Fibroblast of lung (primary cell): ENCODE measurements around the gene TECPR2. TPM values are rescaled to one million over a fixed set of nuclear protein-coding genes. Genes with fewer than 3 reads are reported as not detected.

Experiments used
- DNase-seq, 2 donors: peaks; one replicate each; pipeline versions ENCODE4 v3.0.0 to v3.0.0-alpha.2; 2010; ENCODE audit warnings: low read depth in 2 of 2
- H2AFZ ChIP-seq: 2 replicates; pipeline ENCODE4 v1.5.1; 2012; ENCODE audit warnings: low read length, control low read depth, inconsistent platforms
- H3K27ac ChIP-seq: 2 replicates; pipeline ENCODE4 v1.5.1; 2011; ENCODE audit warnings: low read length, control low read depth; ENCODE audit not compliant: insufficient read depth
- H3K27me3 ChIP-seq: 2 replicates; pipeline ENCODE4 v1.5.1; 2011; ENCODE audit warnings: mild to moderate bottlenecking, low read length; ENCODE audit not compliant: control insufficient read depth, insufficient read depth
- H3K36me3 ChIP-seq: 2 replicates; pipeline ENCODE4 v1.5.1; 2011; ENCODE audit warnings: low read length; ENCODE audit not compliant: control insufficient read depth, insufficient read depth
- H3K4me1 ChIP-seq: 2 replicates; pipeline ENCODE4 v1.5.1; 2011; ENCODE audit warnings: low read length; ENCODE audit not compliant: control insufficient read depth, insufficient read depth; ENCODE audit errors: extremely low read depth
- H3K4me2 ChIP-seq: 2 replicates; pipeline ENCODE4 v1.5.1; 2011; ENCODE audit warnings: low read length, control low read depth; ENCODE audit not compliant: insufficient read depth; ENCODE audit errors: extremely low read depth
- H3K4me3 ChIP-seq, 4 experiments: fragments of 200-600 bp in 1 of 4; sonication (generic) in 1 of 4; replicated peaks in 1 of 4; 2 replicates each; pipeline ENCODE4 v1.5.1; 2011 to 2016; ENCODE audit warnings: low read length in 4 of 4, low read depth in 3 of 4, mild to moderate bottlenecking in 3 of 4, control low read depth in 2 of 4, inconsistent platforms in 1 of 4, mixed read lengths in 1 of 4; ENCODE audit not compliant: insufficient read depth in 1 of 4; ENCODE audit errors: control extremely low read depth in 1 of 4
- H3K79me2 ChIP-seq: 2 replicates; pipeline ENCODE4 v1.5.1; 2012; ENCODE audit warnings: mild to moderate bottlenecking, low read length, inconsistent platforms; ENCODE audit not compliant: control insufficient read depth, insufficient read depth
- H3K9ac ChIP-seq: 2 replicates; pipeline ENCODE4 v1.5.1; 2011; ENCODE audit warnings: mild to moderate bottlenecking, low read length, control low read depth; ENCODE audit not compliant: insufficient read depth
- H3K9me3 ChIP-seq: 2 replicates; pipeline ENCODE4 v1.5.1; 2012; ENCODE audit warnings: low read depth, low read length; ENCODE audit not compliant: control insufficient read depth, insufficient read depth
- H4K20me1 ChIP-seq: 2 replicates; pipeline ENCODE4 v1.5.1; 2011; ENCODE audit warnings: low read length; ENCODE audit not compliant: control insufficient read depth, insufficient read depth; ENCODE audit errors: extremely low read depth
- EZH2 ChIP-seq: IDR thresholded peaks from 2 replicates; pipeline ENCODE4 v1.5.1; 2012; ENCODE audit warnings: low read length, control low read depth, mild to moderate bottlenecking; ENCODE audit errors: missing control alignments
- polyA plus RNA-seq, 2 donors: library from polyadenylated mRNA; depleted of rRNA in 1 of 2; stranded (reverse) in 1 of 2; unstranded in 1 of 2; fragments of >200 nt; gene quantifications; 2 replicates each; pipeline ENCODE4 v1.2.1, GENCODE V29; 2011 to 2012; ENCODE audit warnings: missing spikeins in 1 of 2
- total RNA-seq: library from RNA; depleted of rRNA; stranded (reverse); fragments of >200 nt; gene quantifications from 2 replicates; pipeline ENCODE4 v1.2.1, GENCODE V29; 2014
- TF ChIP-seq, protein P1 (sequence below), 2 donors: IDR thresholded peaks in 1 of 2; conservative IDR thresholded peaks in 1 of 2; 1 replicate in 1 of 2; 2 replicates in 1 of 2; pipeline ENCODE4 v1.5.1; 2011 to 2012; ENCODE audit warnings: low read length in 2 of 2, control low read depth in 1 of 2, inconsistent platforms in 1 of 2, low read depth in 1 of 2, mild to moderate bottlenecking in 1 of 2

Gene TECPR2
- total and polyA plus RNA-seq, 2 donors (not counting 1 experiment from before 2014, with no cell fraction given), result 9.2 to 17.8 TPM

DNA sequence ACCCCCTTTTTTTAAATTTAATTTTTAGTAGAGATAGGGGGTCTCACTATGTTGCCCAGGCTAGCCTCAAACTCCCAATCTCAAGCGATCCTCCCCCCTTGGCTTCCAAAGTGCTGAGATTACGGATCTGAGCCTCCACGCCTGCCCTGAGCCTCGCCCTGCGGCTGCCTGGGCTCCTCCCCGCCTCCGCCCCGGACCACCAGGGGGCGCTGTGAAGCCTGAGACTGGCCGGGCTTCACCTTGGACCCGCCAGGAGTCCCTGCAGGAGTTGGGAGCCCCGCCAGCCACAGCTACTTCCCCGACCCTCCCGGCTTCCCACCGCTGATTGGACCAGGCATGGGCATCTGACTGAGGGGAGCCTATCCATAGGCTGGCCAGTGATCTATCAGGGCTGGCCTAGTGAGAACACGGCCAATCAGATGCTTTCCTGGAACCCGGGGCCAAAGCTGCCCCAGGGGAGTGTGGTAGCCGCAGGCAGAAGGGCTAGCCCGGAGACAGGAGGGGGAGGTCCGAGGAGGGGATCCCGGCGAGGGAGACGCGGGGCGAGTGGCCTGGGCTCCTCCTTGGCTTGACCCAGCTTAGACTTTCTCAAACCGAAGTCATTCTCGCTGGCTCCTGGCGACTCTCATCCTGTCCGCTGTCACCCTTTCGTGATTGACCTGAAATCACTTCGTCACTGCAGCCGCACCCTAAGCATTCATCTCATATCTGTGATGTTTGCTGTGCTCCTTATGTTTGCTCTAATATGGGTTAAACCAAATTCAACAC lies 161.9 kb downstream of the TECPR2 start:
- Histone ChIP-seq H3K9ac (peak overlapping the region; percentile 64), H3K27me3 (no peaks in the 10 kb centered on the region), H3K4me1 (peaks cover 10% of the 10 kb centered on the region), H2AFZ (peak overlapping the region; percentile 93), H3K79me2 (no peaks in the 10 kb centered on the region), H4K20me1 (no peaks in the 10 kb centered on the region), H3K27ac (peak overlapping the region; percentile 42), H3K4me2 (peak overlapping the region; percentile 99), H3K36me3 (no peaks in the 10 kb centered on the region), H3K4me3 (peak overlapping the region; percentile 57 to 83 (median 70)), H3K9me3 (no peaks in the 10 kb centered on the region)
- peak; percentile 98 for DNase-seq
- no peak for TF ChIP-seq EZH2
- TF ChIP-seq, protein P1, sequence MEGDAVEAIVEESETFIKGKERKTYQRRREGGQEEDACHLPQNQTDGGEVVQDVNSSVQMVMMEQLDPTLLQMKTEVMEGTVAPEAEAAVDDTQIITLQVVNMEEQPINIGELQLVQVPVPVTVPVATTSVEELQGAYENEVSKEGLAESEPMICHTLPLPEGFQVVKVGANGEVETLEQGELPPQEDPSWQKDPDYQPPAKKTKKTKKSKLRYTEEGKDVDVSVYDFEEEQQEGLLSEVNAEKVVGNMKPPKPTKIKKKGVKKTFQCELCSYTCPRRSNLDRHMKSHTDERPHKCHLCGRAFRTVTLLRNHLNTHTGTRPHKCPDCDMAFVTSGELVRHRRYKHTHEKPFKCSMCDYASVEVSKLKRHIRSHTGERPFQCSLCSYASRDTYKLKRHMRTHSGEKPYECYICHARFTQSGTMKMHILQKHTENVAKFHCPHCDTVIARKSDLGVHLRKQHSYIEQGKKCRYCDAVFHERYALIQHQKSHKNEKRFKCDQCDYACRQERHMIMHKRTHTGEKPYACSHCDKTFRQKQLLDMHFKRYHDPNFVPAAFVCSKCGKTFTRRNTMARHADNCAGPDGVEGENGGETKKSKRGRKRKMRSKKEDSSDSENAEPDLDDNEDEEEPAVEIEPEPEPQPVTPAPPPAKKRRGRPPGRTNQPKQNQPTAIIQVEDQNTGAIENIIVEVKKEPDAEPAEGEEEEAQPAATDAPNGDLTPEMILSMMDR (conservative IDR thresholded peaks at IDR 0.05 in 1 of 2, IDR thresholded peaks at IDR 0.05 in 1 of 2; ENCODE audit: low read depth in 1 of 2, low read length in 2 of 2), result peak; percentile 88

DNA sequence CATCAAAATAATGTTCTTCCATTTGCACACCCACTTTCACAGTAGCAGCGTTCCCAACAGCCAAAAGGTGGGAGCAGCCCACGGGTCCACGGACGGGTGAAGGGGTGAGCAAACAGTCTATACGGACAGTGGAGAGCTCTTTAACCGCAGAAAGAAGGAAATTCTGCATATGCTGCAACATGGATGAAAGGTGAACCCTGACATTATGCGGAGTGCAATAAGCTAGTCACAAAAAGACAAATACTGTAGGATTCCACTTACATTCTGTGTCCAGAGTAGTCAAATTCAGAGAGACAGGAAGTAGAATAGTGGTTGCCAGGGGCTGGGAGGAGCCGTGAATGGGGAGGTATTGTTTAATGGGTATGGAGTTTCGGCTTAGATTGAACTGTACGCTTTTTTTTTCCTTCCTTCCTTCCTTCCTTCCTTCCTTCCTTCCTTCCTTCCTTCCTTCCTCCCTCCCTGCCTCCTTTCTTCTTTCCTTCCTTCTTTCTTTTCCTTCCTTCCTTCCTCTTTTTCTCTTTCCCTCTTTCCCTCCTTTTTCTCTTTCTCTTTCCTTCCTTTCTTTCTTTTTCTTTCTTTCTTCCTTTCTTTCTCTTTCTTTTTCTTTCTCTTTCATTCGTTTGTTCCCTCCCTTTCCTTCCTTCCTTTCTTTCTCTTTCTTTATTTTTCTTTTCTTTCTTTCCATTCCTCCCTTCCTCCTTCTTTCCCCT lies 162.6 kb downstream of the TECPR2 start:
- peak overlapping the region; percentile 99 for H3K4me2 ChIP-seq
- no peaks in the 10 kb centered on the region for H4K20me1 ChIP-seq
- H3K9me3 ChIP-seq, result no peaks in the 10 kb centered on the region
- no peaks in the 10 kb centered on the region for H3K36me3 ChIP-seq
- H2AFZ ChIP-seq, result peak overlapping the region; percentile 93
- H3K9ac ChIP-seq, result peak overlapping the region; percentile 0
- H3K27me3 ChIP-seq, result no peaks in the 10 kb centered on the region
- DNase-seq, result peak; percentile 67 to 76
- no peaks in the 10 kb centered on the region for H3K79me2 ChIP-seq
- H3K4me1 ChIP-seq, result peaks cover 10% of the 10 kb centered on the region
- H3K27ac ChIP-seq, result peak overlapping the region; percentile 42
- H3K4me3 ChIP-seq, result peak overlapping the region; percentile 57 to 83 (median 70)
- TF ChIP-seq, protein P1 (conservative IDR thresholded peaks at IDR 0.05 in 1 of 2, IDR thresholded peaks at IDR 0.05 in 1 of 2; ENCODE audit: low read depth in 1 of 2, low read length in 2 of 2), result no peak
- no peak for TF ChIP-seq EZH2

DNA sequence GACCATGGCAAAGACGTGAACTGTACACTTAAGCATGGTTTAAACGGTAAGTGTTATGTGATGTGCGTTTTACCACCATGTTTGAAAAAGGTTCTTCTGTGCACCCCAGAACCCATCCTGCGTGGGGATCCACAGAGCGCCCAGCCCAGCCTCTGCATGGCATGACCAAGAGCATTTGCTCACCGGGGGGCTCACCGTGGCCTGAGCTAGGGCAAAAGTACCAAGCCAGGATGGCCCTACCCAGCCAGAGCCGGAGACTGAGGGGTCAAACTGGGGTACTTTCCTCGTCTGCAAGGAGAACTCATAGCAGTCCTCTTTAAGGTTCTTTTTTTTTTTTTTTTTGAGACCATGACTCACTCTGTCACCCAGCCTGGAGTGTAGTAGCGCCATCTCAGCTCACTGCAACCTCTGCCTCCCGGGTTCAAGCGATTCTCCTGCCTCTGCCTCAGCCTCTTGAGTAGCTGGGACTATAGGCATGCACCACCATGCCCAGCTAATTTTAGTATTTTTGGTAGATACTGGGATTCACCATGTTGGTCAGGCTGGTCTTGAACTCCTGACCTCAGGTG lies 163.3 kb downstream of the TECPR2 start:
- Histone ChIP-seq H3K4me3 (peak overlapping the region in 3 of 4 experiments; percentile 57 to 83 (median 73)), H3K79me2 (no peaks in the 10 kb centered on the region), H3K9me3 (no peaks in the 10 kb centered on the region), H3K27me3 (no peaks in the 10 kb centered on the region), H3K36me3 (no peaks in the 10 kb centered on the region), H4K20me1 (no peaks in the 10 kb centered on the region), H3K4me2 (peak overlapping the region; percentile 99), H3K27ac (peak overlapping the region; percentile 16), H3K4me1 (peaks cover 10% of the 10 kb centered on the region), H2AFZ (peak overlapping the region; percentile 93), H3K9ac (no peak overlapping the region)
- no peak for DNase-seq
- TF ChIP-seq, protein P1 (conservative IDR thresholded peaks at IDR 0.05 in 1 of 2, IDR thresholded peaks at IDR 0.05 in 1 of 2; ENCODE audit: low read depth in 1 of 2, low read length in 2 of 2), result no peak
- TF ChIP-seq EZH2, result no peak
